ENCODE results near the gene UQCRC1. TPM values are rescaled to one million over a fixed set of nuclear protein-coding genes. Genes with fewer than 3 reads are reported as not detected.
A peak's percentile ranks its signal among the peaks of the same experiment; 100 is the strongest.

Gene UQCRC1
- total and polyA plus RNA-seq, 2 of the 8 experiments (the other 6 are each of a cell fraction or from before 2014, with no cell fraction given), result 310 to 720 TPM

DNA sequence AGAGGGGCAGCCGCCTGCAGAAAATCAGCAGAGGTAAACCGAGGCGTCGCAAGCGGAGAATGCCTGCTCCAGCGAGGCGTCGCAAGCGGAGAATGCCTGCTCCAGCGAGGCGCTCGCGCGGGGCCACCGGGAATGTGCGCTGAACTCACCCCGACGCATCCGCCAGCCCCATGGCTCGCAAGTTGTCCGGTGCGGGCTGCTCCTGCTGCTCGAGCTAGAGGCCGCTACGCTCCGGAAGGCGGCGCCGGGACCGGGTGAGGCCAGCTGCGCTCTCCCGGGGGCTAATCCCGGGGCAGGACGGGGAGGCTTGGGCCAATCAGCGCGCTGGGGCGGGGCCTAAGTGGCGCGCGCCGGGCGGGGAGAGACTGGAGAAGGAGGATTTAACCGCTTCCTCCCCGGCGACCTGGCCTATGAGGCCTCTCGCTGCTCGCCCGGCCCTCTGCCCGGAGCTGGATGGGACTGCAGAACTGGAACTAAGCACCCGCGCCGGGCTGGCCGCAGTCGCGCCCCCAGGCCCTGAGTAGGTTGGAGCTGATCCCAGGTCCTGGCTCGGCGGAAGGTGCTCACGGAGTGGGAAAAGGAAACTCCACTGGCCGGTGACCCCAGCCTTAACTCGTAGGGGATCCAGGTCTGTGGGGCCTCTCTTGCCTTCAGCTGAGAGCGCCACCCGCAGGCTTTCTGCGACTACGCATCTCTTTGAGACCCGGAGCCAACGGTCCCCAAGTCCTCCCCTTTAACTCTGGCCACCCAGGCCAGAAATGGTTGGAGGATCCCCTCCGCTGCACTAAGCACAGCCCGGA lies 26.0 kb upstream of the UQCRC1 start, which contains the start of gene SLC26A6 (continued):
- TF ChIP-seq KDM1A (IDR thresholded peaks at IDR 0.05; ENCODE audit: borderline replicate concordance, low read length) (no peak; the same call in 1 of the 2 replicates), PHF8 (conservative IDR thresholded peaks at IDR 0.05; ENCODE audit: low read depth, low read length) (peak; percentile 41; the same call in 1 of the 2 replicates), GABPA (IDR thresholded peaks at IDR 0.05; ENCODE audit: borderline replicate concordance, insufficient read depth, low read length) (peak; percentile 29; the same call in 1 of the 2 replicates)
- TF ChIP-seq, protein P1, sequence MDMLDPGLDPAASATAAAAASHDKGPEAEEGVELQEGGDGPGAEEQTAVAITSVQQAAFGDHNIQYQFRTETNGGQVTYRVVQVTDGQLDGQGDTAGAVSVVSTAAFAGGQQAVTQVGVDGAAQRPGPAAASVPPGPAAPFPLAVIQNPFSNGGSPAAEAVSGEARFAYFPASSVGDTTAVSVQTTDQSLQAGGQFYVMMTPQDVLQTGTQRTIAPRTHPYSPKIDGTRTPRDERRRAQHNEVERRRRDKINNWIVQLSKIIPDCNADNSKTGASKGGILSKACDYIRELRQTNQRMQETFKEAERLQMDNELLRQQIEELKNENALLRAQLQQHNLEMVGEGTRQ (IDR thresholded peaks at IDR 0.05; ENCODE audit: low read length), result no peak

All from H1 (cell line).